ENCODE measurements around the gene KRTAP5-6.

Gene KRTAP5-6, protein sequence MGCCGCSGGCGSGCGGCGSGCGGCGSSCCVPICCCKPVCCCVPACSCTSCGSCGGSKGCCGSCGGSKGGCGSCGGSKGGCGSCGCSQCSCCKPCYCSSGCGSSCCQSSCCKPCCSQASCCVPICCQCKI

DNA sequence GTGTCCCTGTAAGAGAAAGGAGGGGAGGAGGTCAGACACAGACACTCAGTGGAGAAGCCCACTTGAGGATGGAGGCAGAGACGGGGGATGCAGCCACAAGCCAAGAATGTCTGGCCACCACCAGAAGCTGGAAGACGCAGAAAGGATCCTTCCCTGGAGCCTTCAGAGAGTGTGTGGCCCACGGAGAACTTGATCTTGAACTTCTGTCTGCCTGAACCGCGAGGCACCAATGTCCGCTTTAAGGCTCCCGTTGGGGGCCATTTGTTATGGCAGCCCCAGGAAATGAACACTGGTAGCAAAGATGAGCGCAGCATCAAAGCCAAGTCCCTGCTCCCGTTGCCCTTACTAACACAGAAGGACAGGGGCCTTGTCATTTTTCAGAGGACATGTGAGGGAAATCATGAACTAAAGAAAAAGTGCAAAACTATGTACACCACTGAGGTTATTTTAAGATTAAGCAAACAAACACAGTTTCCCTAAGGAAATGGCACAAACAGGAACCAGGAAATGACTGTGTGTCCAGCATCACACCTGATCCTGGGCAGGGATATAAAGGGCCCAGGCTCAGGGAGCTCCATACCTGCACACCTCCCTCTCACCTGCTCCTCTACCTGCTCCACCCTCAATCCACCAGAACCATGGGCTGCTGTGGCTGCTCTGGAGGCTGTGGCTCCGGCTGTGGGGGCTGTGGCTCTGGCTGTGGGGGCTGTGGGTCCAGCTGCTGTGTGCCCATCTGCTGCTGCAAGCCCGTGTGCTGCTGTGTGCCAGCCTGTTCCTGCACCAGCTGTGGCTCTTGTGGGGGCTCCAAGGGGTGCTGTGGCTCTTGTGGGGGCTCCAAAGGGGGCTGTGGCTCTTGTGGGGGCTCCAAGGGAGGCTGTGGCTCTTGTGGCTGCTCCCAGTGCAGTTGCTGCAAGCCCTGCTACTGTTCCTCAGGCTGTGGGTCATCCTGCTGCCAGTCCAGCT, at the start of gene KRTAP5-6:
Gene KRTAP5-6 (plus strand): TSS at position 588 of the 963 bp plus-strand sequence. CDS start 51 bp downstream, at position 639.
- no peak within 1 kb of the TSS for H3K27ac Mint-ChIP-seq
- peaks cover 16% of the 10 kb centered on the region for H3K4me1 Mint-ChIP-seq
- no peak for DNase-seq
- peaks cover 41% of the 10 kb centered on the region for H3K27me3 Mint-ChIP-seq (ENCODE audit: low read depth, poor library complexity)
- no peaks in the 10 kb centered on the region for H3K36me3 Mint-ChIP-seq (ENCODE audit: low read depth)
- no peak within 1 kb of the TSS for H3K4me3 Mint-ChIP-seq
- no peak for TF ChIP-seq CTCF (IDR thresholded peaks at IDR 0.05)
- peaks cover 20% of the 10 kb centered on the region for H3K9me3 Mint-ChIP-seq

GRCh38 chr11:1647901-1648652, 48.9 kb upstream of the KRTAP5-6 start:
- no peaks in the 10 kb centered on the region for H3K9me3 Mint-ChIP-seq
- peaks cover 23% of the 10 kb centered on the region for H3K27me3 Mint-ChIP-seq (ENCODE audit: low read depth, poor library complexity)
- H3K4me3 Mint-ChIP-seq, result no peak overlapping the region
- TF ChIP-seq CTCF (IDR thresholded peaks at IDR 0.05), result no peak
- no peak for DNase-seq
- no peak overlapping the region for H3K27ac Mint-ChIP-seq
- H3K4me1 Mint-ChIP-seq, result peaks cover 11% of the 10 kb centered on the region
- H3K36me3 Mint-ChIP-seq (ENCODE audit: low read depth), result no peaks in the 10 kb centered on the region

GRCh38 chr11:1648653-1649420, 48.2 kb upstream of the KRTAP5-6 start:
- no peak for DNase-seq
- Mint-ChIP-seq H3K4me1 (peaks cover 13% of the 10 kb centered on the region), H3K27ac (no peak overlapping the region), H3K27me3 (ENCODE audit: low read depth, poor library complexity) (peaks cover 26% of the 10 kb centered on the region), H3K36me3 (ENCODE audit: low read depth) (no peaks in the 10 kb centered on the region), H3K4me3 (no peak overlapping the region), H3K9me3 (no peaks in the 10 kb centered on the region)
- TF ChIP-seq CTCF (IDR thresholded peaks at IDR 0.05), result no peak

- TF ChIP-seq CTCF (IDR thresholded peaks at IDR 0.05), result no peak
- no peaks in the 10 kb centered on the region for H3K9me3 Mint-ChIP-seq
- no peak for DNase-seq
- peaks cover 22% of the 10 kb centered on the region for H3K27me3 Mint-ChIP-seq (ENCODE audit: low read depth, poor library complexity)
- no peaks in the 10 kb centered on the region for H3K36me3 Mint-ChIP-seq (ENCODE audit: low read depth)
- no peak overlapping the region for H3K4me3 Mint-ChIP-seq
- H3K4me1 Mint-ChIP-seq, result peaks cover 17% of the 10 kb centered on the region
- H3K27ac Mint-ChIP-seq, result no peak overlapping the region
These were observed 46.7 kb upstream of the KRTAP5-6 start for GRCh38 chr11:1650034-1650917.

- no peak overlapping the region for H3K4me3 Mint-ChIP-seq
- no peak for TF ChIP-seq CTCF (IDR thresholded peaks at IDR 0.05)
- H3K9me3 Mint-ChIP-seq, result no peaks in the 10 kb centered on the region
- H3K27ac Mint-ChIP-seq, result no peak overlapping the region
- H3K27me3 Mint-ChIP-seq (ENCODE audit: low read depth, poor library complexity), result peaks cover 21% of the 10 kb centered on the region
- no peaks in the 10 kb centered on the region for H3K36me3 Mint-ChIP-seq (ENCODE audit: low read depth)
- no peak for DNase-seq
- peaks cover 22% of the 10 kb centered on the region for H3K4me1 Mint-ChIP-seq
These were observed 46.1 kb upstream of the KRTAP5-6 start for GRCh38 chr11:1650918-1651262.

Measured in nephron progenitor cell (in vitro differentiated cells).